Heart left ventricle (tissue), 16 donors: Measurements from ENCODE around the gene RANGRF. TPM values are rescaled to one million over a fixed set of nuclear protein-coding genes. Genes with fewer than 3 reads are reported as not detected.
"Not testable (repeated sequence)": the region's sequence is repeated elsewhere in the genome, so short reads cannot be mapped to it uniquely, and the experiment has no call there.

ENCODE experiments used
- ATAC-seq, 4 donors: fragments of 200-7000 bp; cut with Tn5 transposase; one replicate each; pipeline ENCODE4 v1.9.1; 2020 to 2022; ENCODE audit warnings: moderate library complexity in 4 of 4, mild to moderate bottlenecking in 3 of 4, moderate number of reproducible peaks in 1 of 4
- DNase-seq, 5 donors: peaks; one replicate each; pipeline ENCODE4 v3.0.0-alpha.2; 2020
- H3K27ac ChIP-seq, 12 donors: fragments of 200-600 bp; sonication (generic) in 4 of 12; one replicate each; pipeline versions ENCODE4 v1.5.0 to v1.8.0; 2016 to 2022; ENCODE audit warnings: mild to moderate bottlenecking in 2 of 12
- H3K27me3 ChIP-seq, 9 donors: fragments of 200-600 bp; sonication (generic) in 2 of 9; one replicate each; pipeline versions ENCODE4 v1.5.1 to v1.8.0; 2016 to 2022; ENCODE audit warnings: mild to moderate bottlenecking in 3 of 9
- H3K36me3 ChIP-seq, 9 donors: fragments of 200-600 bp; sonication (generic) in 2 of 9; one replicate each; pipeline versions ENCODE4 v1.5.0 to v1.8.0; 2018 to 2022; ENCODE audit warnings: mild to moderate bottlenecking in 2 of 9
- H3K4me1 ChIP-seq, 12 donors: fragments of 200-600 bp; sonication (generic) in 4 of 12; one replicate each; pipeline versions ENCODE4 v1.5.0 to v1.8.0; 2016 to 2022; ENCODE audit warnings: mild to moderate bottlenecking in 3 of 12
- H3K4me3 ChIP-seq, 12 donors: fragments of 200-600 bp; sonication (generic) in 4 of 12; one replicate each; pipeline versions ENCODE4 v1.5.0 to v1.8.0; 2017 to 2022; ENCODE audit warnings: mild to moderate bottlenecking in 9 of 12, moderate library complexity in 4 of 12
- H3K9me3 ChIP-seq, 12 donors: fragments of 200-600 bp; sonication (generic) in 4 of 12; one replicate each; pipeline versions ENCODE4 v1.5.0 to v1.8.0; 2016 to 2022; ENCODE audit warnings: mild to moderate bottlenecking in 1 of 12
- CTCF ChIP-seq, 12 donors: fragments of 200-600 bp; sonication (generic) in 4 of 12; IDR thresholded peaks; one replicate each; pipeline versions ENCODE4 v1.5.0 to v1.8.0; 2018 to 2022; ENCODE audit warnings: antibody characterized with exemption in 12 of 12, mild to moderate bottlenecking in 5 of 12
- POLR2A ChIP-seq, 2 donors: fragments of 450-650 bp; IDR thresholded peaks; one replicate each; pipeline ENCODE4 v1.6.1; 2017; ENCODE audit warnings: antibody characterized with exemption in 2 of 2, mild to moderate bottlenecking in 2 of 2, moderate library complexity in 2 of 2
- WGBS, 4 donors: extraction: QIAGEN DNeasy Blood & Tissue Kit in 2 of 4; methylation state at CpG; one replicate each; pipeline versions ENCODE4 v1.1.5 to v1.1.7; 2013 to 2018; 5-methylcytosine and 5-hydroxymethylcytosine counted together
- intact Hi-C, 10 donors: fragments of 100-400 bp; cut with DNase I; formaldehyde crosslinking; loops; one replicate each; pipeline versions ENCODE4 v1.11.1 to v1.14.2; 2022
- polyA plus RNA-seq, 2 donors: library from polyadenylated mRNA; stranded (reverse); fragments of 200-250 nt; gene quantifications; one replicate each; pipeline ENCODE4 v1.2.3, GENCODE V29; 2013
- total RNA-seq, 9 donors: library from RNA; depleted of rRNA in 2 of 9; stranded (reverse); fragments of >200 nt in 2 of 9; fragmentation: NEBNext Ultra II Directional in 3 of 9; extraction: Animal tissue kit (Norgen Biotek cat#: 25700) in 3 of 9; gene quantifications; one replicate each; pipeline versions ENCODE4 v1.1.0 to v1.2.4, GENCODE V29; 2016 to 2023
- donor health status: ischemic (EF 13 %, LVEDD 7.1; RV severe dilation, severe dysfunction).
- donor health status: healthy with polysubstance abuse.
- donor health status: DM: no; HTN: yes; CAD: no.
- donor health status: DM: no; HTN: no; CAD: no.
- donor health status: ischemic (EF 25% LVEDD 6.9; RV normal size, moderate dysfunction).
- donor health status: ischemic (EF 25% LVEDD 5.7; RV mildly dilated, moderate dysfunction).
- donor health status: healthy.
- donor health status: DM: yes; HTN: yes; CAD: no.
- donor health status: ischemic (EF 35%, LVEDD 5.7; RV mildly dilated, moderate dysfunction).
- donor health status: nonischemic (EF 11% LVEDD 7.7; RV severe dilation, severe dysfunction).
- donor health status: DM: yes; HTN: yes; CAD: no.
- donor health status: PGD.
- donor health status: ischemic (EF 29% LVEDD 5.4; RV normal size, mild dysfunction).
- donor health status: nonischemic (EF 23%, LVEDD 6.1; RV moderate dilation, normal function).

The RANGRF gene
- total and polyA plus RNA-seq, 11 donors: 22.3 to 54.2 (median 27.2) TPM

- Histone ChIP-seq H3K4me1 (peaks cover 0 to 26% (median 12%) of the 10 kb centered on the region in 12 donors), H3K27ac (peak within 1 kb of the TSS; percentile 79 to 99 (median 96)), H3K27me3 (no peaks in the 10 kb centered on the region), H3K36me3 (peaks cover 0 to 17% (median 2%) of the 10 kb centered on the region in 9 donors), H3K9me3 (no peaks in the 10 kb centered on the region), H3K4me3 (peak within 1 kb of the TSS; percentile 34 to 96 (median 69))
- DNase-seq (peak; percentile 96 to 97 (median 96)), ATAC-seq (peak; percentile 70 to 84 (median 80))
- intact Hi-C loops: loop anchor here in 6 of 10 donors (1.0 to 10.0 kb wide), 9 partner anchors 26 to 128 kb away; partner anchors contain the start of genes RANGRF (in 2 of the 6), KRABD2 (in 1 of the 6) and SLC25A35 (in 1 of the 6)
- peak in 1 of 12 donors; percentile 6 for TF ChIP-seq CTCF (IDR thresholded peaks at IDR 0.05)
- TF ChIP-seq POLR2A (IDR thresholded peaks at IDR 0.05): peak in 1 of 2 donors; percentile 29
- 0 to 1% (median 0%) methylated on average over 31 to 58 of the region's 58 CpGs for WGBS, 4 donors
These were observed 39.5 kb upstream of the RANGRF start, which contains the start of gene PFAS for GRCh38 chr17:8248751-8249607. Gene PFAS, plus strand, starts transcription at chr17:8249289. Its CDS starts 4,649 bp downstream, at chr17:8253938.

DNA sequence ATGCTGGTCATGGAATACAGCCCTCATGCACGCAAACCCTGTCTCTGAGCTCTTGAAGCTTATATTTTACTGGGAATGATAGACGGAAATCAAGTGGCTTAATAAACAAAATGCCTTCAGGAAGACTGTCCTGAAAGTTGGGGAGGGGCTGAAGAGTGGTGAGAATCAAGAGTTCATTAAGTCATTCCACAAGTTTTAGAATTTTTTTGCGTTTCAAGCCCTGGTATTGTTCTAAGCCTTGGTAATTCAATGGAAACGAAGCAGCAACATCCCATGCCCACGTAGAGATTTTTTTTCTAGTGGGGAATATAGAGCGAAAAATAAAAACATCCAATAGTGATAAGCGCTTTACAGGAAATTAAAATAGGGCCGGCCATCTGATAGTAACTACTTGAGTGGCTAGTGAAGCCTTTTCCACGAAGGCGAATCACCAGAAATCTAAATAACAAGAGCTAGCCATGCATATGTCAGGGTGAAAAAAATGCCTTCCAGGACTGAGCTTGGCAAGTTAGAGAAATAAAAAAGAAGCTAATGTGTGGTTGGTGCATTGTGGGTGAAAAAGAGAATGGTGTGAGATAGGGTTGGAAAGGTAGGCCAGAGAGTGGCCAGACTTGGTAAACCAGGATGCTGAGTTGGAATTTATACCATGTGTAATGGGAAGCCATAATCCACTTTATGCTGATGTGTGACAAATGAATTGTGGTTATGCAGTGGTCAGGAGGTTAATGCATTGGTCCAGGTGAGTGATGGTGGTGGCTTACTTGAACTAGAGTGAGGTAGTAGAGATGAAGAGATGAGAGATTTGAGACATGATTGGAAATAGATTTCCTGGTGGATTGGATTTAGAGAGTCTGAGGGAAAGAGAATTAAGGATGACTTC lies 38.6 kb upstream of the RANGRF start:
- peak overlapping the region; percentile 34 to 96 (median 69) for H3K4me3 ChIP-seq
- H3K9me3 ChIP-seq: no peaks in the 10 kb centered on the region
- WGBS, 4 donors: 14 to 18% (median 16%) methylated on average over 10 of the region's 10 CpGs
- no peak for DNase-seq
- H3K36me3 ChIP-seq: peaks cover 0 to 19% (median 10%) of the 10 kb centered on the region in 9 donors
- H3K27me3 ChIP-seq: no peaks in the 10 kb centered on the region
- H3K4me1 ChIP-seq: peaks cover 0 to 25% (median 12%) of the 10 kb centered on the region in 12 donors
- peak overlapping the region in 8 of 12 donors; percentile 92 to 99 (median 96) for H3K27ac ChIP-seq
- intact Hi-C loops: loop anchor here in 9 of 10 donors (2.0 to 10.0 kb wide), 10 partner anchors 27 to 127 kb away; partner anchors contain the start of genes RANGRF (in 5 of the 9), KRABD2 (in 1 of the 9) and SLC25A35 (in 1 of the 9)
- TF ChIP-seq CTCF (IDR thresholded peaks at IDR 0.05) (no peak), POLR2A (IDR thresholded peaks at IDR 0.05) (no peak)
- ATAC-seq: no peak

- not testable (repeated sequence) for ATAC-seq, DNase-seq, H3K9me3 ChIP-seq, H3K4me3 ChIP-seq, H3K27me3 ChIP-seq, H3K27ac ChIP-seq
- peaks cover 0 to 25% (median 22%) of the 10 kb centered on the region in 9 donors for H3K36me3 ChIP-seq
- intact Hi-C loops: loop anchor here in 5 of 10 donors (2.0 to 5.0 kb wide), 3 partner anchors 36 to 51 kb away; partner anchors contain the start of gene RANGRF (in 3 of the 5)
- 64 to 93% (median 84%) methylated on average over 2 of the region's 2 CpGs for WGBS, 4 donors
- H3K4me1 ChIP-seq: peaks cover 0 to 24% (median 12%) of the 10 kb centered on the region in 12 donors
These were observed 37.1 kb upstream of the RANGRF start for GRCh38 chr17:8251411-8251810.

DNA sequence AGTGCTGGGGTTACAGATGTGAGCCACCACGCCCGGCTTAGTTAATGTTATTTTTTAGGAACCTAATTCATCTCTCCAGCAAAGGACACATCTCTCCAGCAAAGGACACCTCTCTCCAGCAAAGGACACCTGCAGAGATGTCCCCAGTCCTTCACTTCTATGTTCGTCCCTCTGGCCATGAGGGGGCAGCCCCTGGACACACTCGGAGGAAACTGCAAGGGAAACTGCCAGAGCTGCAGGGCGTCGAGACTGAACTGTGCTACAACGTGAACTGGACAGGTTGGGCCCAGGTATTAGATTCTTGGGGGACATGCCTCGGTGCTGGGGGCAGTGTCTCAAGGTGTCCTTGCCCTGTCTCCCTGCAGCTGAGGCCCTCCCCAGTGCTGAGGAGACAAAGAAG lies 34.7 kb upstream of the RANGRF start:
- Histone ChIP-seq H3K27ac (no peak overlapping the region), H3K4me3 (no peak overlapping the region), H3K4me1 (peaks cover 0 to 11% (median 7%) of the 10 kb centered on the region in 12 donors), H3K36me3 (peaks cover 0 to 47% (median 39%) of the 10 kb centered on the region in 9 donors), H3K9me3 (no peaks in the 10 kb centered on the region), H3K27me3 (no peaks in the 10 kb centered on the region)
- TF ChIP-seq CTCF (IDR thresholded peaks at IDR 0.05) (peak in 6 of 12 donors; percentile 15 to 55 (median 31)), POLR2A (IDR thresholded peaks at IDR 0.05) (no peak)
- intact Hi-C loops: loop anchor here in 6 of 10 donors (2.0 to 5.0 kb wide), 4 partner anchors 34 to 48 kb away; partner anchors contain the start of gene RANGRF (in 3 of the 6)
- WGBS, 4 donors: 46 to 90% (median 69%) methylated on average over 4 to 8 of the region's 8 CpGs
- DNase-seq: peak in 3 of 5 donors; percentile 24 to 49 (median 39)
- ATAC-seq: no peak
